Measurements from ENCODE around the gene FBN1. TPM values are rescaled to one million over a fixed set of nuclear protein-coding genes. Genes with fewer than 3 reads are reported as not detected.

FBN1 gene
- total and polyA plus RNA-seq, 8 donors: 83.1 to 144 (median 94.0) TPM

GRCh38 chr15:48634893-48635292, 10.6 kb downstream of the FBN1 start:
- Histone ChIP-seq H3K27me3 (no peaks in the 10 kb centered on the region), H3K36me3 (no peaks in the 10 kb centered on the region), H3K27ac (no peak overlapping the region), H3K4me1 (no peaks in the 10 kb centered on the region), H3K4me3 (no peak overlapping the region), H3K9me3 (no peaks in the 10 kb centered on the region)
- no peak for DNase-seq
- no peak for ATAC-seq
- intact Hi-C loops (cut with DNase I): loop anchor here in 1 of 2 donors (5.0 kb wide), 1 partner anchor 273 kb away; no protein-coding TSS in a partner anchor
- no peak for TF ChIP-seq CTCF (IDR thresholded peaks at IDR 0.05)

- intact Hi-C loops (cut with DNase I): no loop called here
- no peaks in the 10 kb centered on the region for H3K9me3 ChIP-seq
- H3K4me1 ChIP-seq: no peaks in the 10 kb centered on the region
- no peaks in the 10 kb centered on the region for H3K36me3 ChIP-seq
- no peak for ATAC-seq
- no peaks in the 10 kb centered on the region for H3K27me3 ChIP-seq
- no peak for DNase-seq
- H3K4me3 ChIP-seq: no peak overlapping the region
- TF ChIP-seq CTCF (IDR thresholded peaks at IDR 0.05): no peak
- H3K27ac ChIP-seq: no peak overlapping the region
These were observed 11.4 kb downstream of the FBN1 start for GRCh38 chr15:48634096-48634495.

GRCh38 chr15:48632651-48633050, 12.9 kb downstream of the FBN1 start:
- TF ChIP-seq CTCF (IDR thresholded peaks at IDR 0.05): no peak
- intact Hi-C loops (cut with DNase I): no loop called here

GRCh38 chr15:48631176-48631770, 14.2 kb downstream of the FBN1 start:
- Histone ChIP-seq H3K27ac (no peak overlapping the region), H3K36me3 (no peaks in the 10 kb centered on the region), H3K27me3 (no peaks in the 10 kb centered on the region), H3K9me3 (no peaks in the 10 kb centered on the region), H3K4me3 (no peak overlapping the region), H3K4me1 (no peaks in the 10 kb centered on the region)
- DNase-seq: no peak
- no peak for TF ChIP-seq CTCF (IDR thresholded peaks at IDR 0.05)
- ATAC-seq: no peak
- intact Hi-C loops (cut with DNase I): no loop called here

More at GRCh38 chr15:48632651-48633050, 12.9 kb downstream of the FBN1 start:
- Histone ChIP-seq H3K9me3 (no peaks in the 10 kb centered on the region), H3K36me3 (no peaks in the 10 kb centered on the region), H3K4me1 (no peaks in the 10 kb centered on the region), H3K27ac (no peak overlapping the region), H3K27me3 (no peaks in the 10 kb centered on the region), H3K4me3 (no peak overlapping the region)
- DNase-seq (no peak), ATAC-seq (no peak)

- H3K4me3 ChIP-seq: no peak overlapping the region
- no peak for TF ChIP-seq CTCF (IDR thresholded peaks at IDR 0.05)
- ATAC-seq (no peak), DNase-seq (no peak)
- intact Hi-C loops (cut with DNase I): no loop called here
- no peak overlapping the region for H3K27ac ChIP-seq
- no peaks in the 10 kb centered on the region for H3K36me3 ChIP-seq
- H3K9me3 ChIP-seq: no peaks in the 10 kb centered on the region
- H3K27me3 ChIP-seq: no peaks in the 10 kb centered on the region
- H3K4me1 ChIP-seq: no peaks in the 10 kb centered on the region
These were observed 15.3 kb downstream of the FBN1 start for GRCh38 chr15:48630245-48630644.
